IPS-NIHi7 (cell line): ENCODE data around the gene GPR158.
A peak's percentile ranks its signal among the peaks of the same experiment; 100 is the strongest.

Experiments
- DNase-seq: peaks from one replicate; pipeline ENCODE4 v3.0.0; 2012; ENCODE audit warnings: mixed read lengths; ENCODE audit errors: extremely low spot score

Gene GPR158

GRCh38 chr10:25504306-25504705 is 329.5 kb downstream of the GPR158 start:
- DNase-seq: no peak

- DNase-seq: no peak
Observed at GRCh38 chr10:25504838-25505237, 330.0 kb downstream of the GPR158 start.

- no peak for DNase-seq
Observed at GRCh38 chr10:25505466-25505865, 330.7 kb downstream of the GPR158 start.

- no peak for DNase-seq
Observed at GRCh38 chr10:25506821-25507335, 332.1 kb downstream of the GPR158 start.

GRCh38 chr10:25508112-25508815 is 333.5 kb downstream of the GPR158 start:
- peak; percentile 31 for DNase-seq

- no peak for DNase-seq
Observed at GRCh38 chr10:25509151-25509550, 334.4 kb downstream of the GPR158 start.

GRCh38 chr10:25522294-25522693 is 347.5 kb downstream of the GPR158 start:
- DNase-seq: no peak

GRCh38 chr10:25522946-25523608 is 348.3 kb downstream of the GPR158 start:
- peak; percentile 74 for DNase-seq

- DNase-seq: no peak
Observed at GRCh38 chr10:25530306-25530705, 355.5 kb downstream of the GPR158 start.

- DNase-seq: no peak
Observed at GRCh38 chr10:25531457-25532061, 356.8 kb downstream of the GPR158 start.

- no peak for DNase-seq
Observed at GRCh38 chr10:25532213-25532612, 357.4 kb downstream of the GPR158 start.

- no peak for DNase-seq
Observed at GRCh38 chr10:25536027-25536426, 361.2 kb downstream of the GPR158 start.

- DNase-seq: peak; percentile 15
Observed at GRCh38 chr10:25547382-25547781, 372.6 kb downstream of the GPR158 start.

GRCh38 chr10:25552283-25552919 is 377.6 kb downstream of the GPR158 start:
- no peak for DNase-seq

GRCh38 chr10:25555865-25556264 is 381.1 kb downstream of the GPR158 start:
- DNase-seq: no peak

GRCh38 chr10:25556457-25556856 is 381.7 kb downstream of the GPR158 start:
- DNase-seq: no peak

- DNase-seq: no peak
Observed at GRCh38 chr10:25557136-25557535, 382.3 kb downstream of the GPR158 start.

- no peak for DNase-seq
Observed at GRCh38 chr10:25561758-25562157, 387.0 kb downstream of the GPR158 start.

GRCh38 chr10:25562547-25562946 is 387.7 kb downstream of the GPR158 start:
- no peak for DNase-seq

- no peak for DNase-seq
Observed at GRCh38 chr10:25564351-25564750, 389.6 kb downstream of the GPR158 start.

GRCh38 chr10:25565570-25565969 is 390.8 kb downstream of the GPR158 start:
- no peak for DNase-seq

GRCh38 chr10:25573316-25573715 is 398.5 kb downstream of the GPR158 start:
- DNase-seq: no peak
